HG03457 (cell line): Measurements from ENCODE around the gene MAGOH.
"Not testable (repeated sequence)": the region's sequence is repeated elsewhere in the genome, so short reads cannot be mapped to it uniquely, and the experiment has no call there.

ENCODE experiments used
- ATAC-seq: cut with Tn5 transposase; IDR thresholded peaks from one replicate; pipeline ENCODE4 v1.9.1; 2021; ENCODE audit warnings: moderate number of reproducible peaks; ENCODE audit not compliant: unreplicated experiment

Gene MAGOH

DNA sequence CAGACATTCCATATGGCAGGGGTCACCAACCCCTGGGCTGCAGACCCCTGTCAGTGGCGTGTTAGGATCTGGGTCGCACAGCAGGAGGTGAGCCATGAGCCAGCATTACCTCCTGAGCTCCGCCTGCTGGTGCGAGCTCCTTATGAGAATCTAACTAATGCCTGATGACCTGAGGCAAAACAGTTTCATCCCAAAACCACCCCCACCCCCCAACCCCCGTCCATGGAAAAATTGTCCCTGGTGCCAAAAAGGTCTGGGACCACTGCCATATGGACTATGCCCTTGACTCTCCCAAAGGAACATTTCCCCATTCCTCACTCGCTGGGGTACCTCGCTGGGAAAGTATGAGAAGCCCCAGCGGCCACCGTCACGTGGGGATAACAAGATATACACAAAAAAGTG is 48.1 kb downstream of the MAGOH start:
- ATAC-seq: no peak

GRCh38 chr1:53189061-53189460 is 49.3 kb downstream of the MAGOH start:
- no peak for ATAC-seq

DNA sequence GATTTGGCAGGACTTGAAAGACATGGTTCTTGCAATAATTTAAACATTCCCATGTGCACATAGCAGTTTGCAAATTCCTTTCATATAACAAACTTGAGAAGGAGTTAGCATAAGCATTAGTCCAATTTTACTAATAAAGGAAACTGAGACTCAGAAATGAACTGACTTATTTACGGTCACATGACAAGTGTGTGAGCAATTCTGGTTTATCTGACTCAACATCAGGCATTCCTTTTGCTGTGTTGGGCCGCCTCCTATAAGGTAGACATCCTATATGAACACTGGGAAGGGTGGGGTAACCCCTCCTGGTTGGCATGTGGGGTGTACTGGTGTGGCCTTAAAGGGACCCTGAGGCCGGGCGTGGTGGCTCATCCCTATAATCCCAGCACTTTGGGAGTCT is 50.2 kb downstream of the MAGOH start:
- no peak for ATAC-seq

- no peak for ATAC-seq
Observed at GRCh38 chr1:53187401-53187800, 50.9 kb downstream of the MAGOH start.

GRCh38 chr1:53186533-53186932 is 51.8 kb downstream of the MAGOH start:
- no peak for ATAC-seq

DNA sequence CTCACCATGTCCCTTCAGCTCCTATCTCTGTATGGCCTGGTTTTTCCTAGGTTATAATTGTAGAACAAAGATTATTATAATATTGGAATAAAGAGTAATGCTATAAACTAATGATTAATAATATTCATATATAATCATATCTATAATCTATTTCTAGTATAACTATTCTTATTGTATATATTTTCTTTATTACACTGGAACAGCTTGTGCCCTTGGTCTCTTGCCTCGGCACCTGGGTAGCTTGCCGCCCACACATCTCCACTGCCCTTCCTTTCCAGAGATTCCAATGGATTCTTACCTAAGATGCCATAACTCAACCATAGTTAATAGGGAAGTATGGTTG is 52.4 kb downstream of the MAGOH start:
- ATAC-seq: not testable (repeated sequence)

DNA sequence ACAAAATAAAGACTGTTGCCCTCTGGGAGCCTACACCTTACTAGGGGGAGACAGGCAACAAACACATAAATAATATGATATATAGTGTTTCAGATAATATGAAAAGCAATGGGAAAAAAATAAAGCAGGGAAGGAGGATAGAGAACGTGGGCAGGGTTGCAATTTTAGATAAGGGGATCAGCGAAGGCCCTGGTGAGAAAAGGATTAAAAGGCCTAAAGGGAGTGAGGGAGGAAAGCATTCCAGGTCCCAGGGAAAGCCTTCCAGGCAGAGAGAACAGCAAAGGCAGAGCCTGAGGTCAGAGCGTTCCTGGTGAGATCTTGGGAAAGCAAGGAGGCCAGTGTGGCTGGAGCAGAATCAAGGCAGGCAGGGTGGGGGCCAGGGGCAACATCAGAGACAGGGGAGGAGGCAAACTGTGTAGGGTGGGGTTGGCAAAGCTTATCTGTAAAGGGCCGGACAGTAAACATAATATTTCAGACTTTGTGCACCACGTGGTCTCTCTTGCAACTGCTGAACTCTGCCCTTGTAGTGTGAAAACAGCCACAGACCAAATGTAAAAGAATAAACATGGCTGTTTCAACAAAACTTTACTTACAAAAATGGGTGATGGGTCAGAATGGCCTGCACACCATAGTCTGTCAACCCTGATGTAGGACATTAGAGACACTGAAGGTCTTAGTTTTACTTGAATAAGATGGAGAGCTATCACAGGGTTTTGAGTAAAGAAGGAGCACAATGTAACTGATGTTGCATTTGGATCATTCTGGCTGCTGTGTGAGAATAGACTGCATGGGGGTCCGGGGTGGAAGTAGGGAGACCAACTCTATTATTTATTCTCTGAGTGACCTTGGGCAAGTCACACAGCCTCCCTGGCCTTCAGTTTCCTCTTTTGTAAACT is 55.0 kb downstream of the MAGOH start:
- no peak for ATAC-seq

DNA sequence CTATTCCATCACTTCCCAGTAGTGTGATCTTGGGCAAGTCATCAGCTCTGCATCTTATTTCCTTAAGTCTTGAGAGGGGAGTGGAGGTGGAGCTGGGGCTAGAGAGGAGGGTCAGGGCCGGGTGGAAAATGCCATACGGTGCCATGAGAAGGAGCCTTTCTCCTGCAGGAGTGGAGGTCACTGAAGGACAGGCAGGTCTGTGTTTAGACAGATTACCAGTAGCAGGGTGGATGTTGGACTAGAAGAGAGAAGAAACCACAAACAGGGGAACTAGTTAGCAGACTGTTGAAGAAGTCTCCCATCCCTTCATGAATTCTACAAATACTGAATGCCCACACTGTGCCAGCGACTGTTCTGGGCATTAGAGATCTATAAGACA is 55.6 kb downstream of the MAGOH start:
- no peak for ATAC-seq

DNA sequence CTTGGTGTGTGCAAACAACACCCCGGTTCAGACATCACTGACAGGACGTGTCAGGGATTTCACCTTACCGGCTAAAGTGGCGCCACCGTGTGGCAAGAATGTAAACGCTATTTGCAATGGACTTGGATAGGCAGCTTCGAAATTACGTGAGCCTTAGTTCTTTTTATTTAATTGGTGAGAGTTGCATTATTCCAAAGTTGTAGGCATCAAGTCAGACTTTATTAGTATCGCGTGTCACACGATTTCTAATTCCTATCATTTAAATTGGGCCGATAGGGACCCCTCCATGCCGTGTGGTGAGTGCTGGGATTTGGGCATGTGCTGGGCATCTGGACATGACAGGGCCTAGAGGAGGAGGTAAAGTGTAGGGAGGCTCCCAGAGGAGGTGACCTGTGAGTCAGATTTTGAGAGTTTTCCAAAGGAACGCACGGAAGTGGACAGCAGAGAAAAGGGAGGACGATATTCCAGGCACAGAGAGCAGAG is 56.2 kb downstream of the MAGOH start:
- no peak for ATAC-seq

DNA sequence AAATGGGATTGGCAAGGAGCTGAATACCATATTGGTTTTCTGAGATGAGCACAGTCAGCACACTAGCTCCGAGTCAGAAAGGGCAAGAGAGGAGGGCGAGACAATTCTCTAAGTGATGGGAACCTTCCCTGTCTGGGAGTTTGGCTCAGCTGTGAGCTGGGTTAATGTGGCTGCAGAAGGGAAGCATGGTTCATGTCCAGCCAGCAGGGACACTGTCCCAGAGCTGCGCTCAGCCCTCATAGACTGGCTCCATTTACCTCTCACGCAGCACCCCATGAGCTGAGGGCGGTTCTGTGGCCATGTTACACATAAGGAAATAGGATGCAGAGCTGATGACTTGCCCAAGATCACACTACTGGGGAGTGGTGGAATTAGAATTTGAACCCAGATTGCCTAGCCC is 57.4 kb downstream of the MAGOH start:
- ATAC-seq: no peak

DNA sequence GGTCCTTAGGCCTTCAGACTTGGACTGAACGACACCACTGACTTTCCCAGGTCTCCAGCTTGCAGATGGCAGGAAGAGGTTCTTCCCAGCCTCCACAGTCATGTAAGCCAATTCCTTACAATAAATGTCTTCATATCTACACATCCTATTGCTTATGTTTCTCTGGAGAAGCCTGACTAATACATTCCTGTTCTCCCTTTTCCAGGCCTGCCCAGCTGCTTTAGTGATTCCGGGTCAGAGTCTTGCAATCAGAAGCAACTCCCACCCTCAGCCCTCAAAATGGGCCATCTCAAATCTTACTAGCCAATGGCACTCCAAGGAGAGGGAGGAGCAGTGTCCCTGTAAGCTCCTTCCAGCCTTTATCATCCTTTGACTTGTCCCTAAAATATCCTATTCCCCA is 58.1 kb downstream of the MAGOH start:
- no peak for ATAC-seq
